NCI-H774 (cell line): Measurements from ENCODE around the gene PEX7.
"Not testable (repeated sequence)": the region's sequence is repeated elsewhere in the genome, so short reads cannot be mapped to it uniquely, and the experiment has no call there.

Source experiments
- DNase-seq: peaks from one replicate; lab custom pipeline; 2025; lab: John Stamatoyannopoulos, UW

Gene PEX7, protein sequence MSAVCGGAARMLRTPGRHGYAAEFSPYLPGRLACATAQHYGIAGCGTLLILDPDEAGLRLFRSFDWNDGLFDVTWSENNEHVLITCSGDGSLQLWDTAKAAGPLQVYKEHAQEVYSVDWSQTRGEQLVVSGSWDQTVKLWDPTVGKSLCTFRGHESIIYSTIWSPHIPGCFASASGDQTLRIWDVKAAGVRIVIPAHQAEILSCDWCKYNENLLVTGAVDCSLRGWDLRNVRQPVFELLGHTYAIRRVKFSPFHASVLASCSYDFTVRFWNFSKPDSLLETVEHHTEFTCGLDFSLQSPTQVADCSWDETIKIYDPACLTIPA

DNA sequence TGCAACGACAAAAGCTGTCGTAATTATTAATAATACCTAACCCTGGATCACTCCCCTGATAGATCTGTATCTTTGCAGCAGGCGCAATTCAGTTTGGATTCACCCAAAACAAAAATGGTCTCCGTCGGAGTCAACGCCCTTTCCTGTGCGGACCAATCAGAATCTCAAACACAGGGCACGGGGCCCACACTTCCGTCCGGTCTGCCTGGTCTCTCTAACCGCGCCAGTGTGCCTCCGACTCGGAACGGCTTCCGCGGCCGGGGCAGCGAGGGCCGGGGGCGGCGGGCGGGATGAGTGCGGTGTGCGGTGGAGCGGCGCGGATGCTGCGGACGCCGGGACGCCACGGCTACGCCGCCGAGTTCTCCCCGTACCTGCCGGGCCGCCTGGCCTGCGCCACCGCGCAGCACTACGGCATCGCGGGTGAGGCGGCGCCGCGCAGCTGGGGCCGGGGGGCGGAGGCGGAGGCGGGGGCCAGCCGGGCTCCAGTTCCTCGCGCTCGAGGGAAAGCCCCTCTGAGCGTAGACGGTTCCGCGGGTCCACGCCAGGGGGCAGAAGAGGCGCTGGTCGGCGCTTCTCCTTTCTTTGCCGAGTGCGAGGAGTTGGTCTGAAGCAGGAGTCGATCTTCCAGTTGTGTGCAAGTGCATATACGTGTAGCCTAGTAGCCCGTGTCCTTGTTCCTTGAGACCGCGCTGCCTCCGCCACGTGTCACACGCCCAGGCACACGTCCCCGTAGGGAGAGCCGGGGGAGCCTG lies at the start of gene PEX7:
Gene PEX7 (plus strand): TSS at position 217 of the 752 bp plus-strand sequence. CDS start 74 bp downstream, at position 291.
- peak; percentile 91 for DNase-seq

DNA sequence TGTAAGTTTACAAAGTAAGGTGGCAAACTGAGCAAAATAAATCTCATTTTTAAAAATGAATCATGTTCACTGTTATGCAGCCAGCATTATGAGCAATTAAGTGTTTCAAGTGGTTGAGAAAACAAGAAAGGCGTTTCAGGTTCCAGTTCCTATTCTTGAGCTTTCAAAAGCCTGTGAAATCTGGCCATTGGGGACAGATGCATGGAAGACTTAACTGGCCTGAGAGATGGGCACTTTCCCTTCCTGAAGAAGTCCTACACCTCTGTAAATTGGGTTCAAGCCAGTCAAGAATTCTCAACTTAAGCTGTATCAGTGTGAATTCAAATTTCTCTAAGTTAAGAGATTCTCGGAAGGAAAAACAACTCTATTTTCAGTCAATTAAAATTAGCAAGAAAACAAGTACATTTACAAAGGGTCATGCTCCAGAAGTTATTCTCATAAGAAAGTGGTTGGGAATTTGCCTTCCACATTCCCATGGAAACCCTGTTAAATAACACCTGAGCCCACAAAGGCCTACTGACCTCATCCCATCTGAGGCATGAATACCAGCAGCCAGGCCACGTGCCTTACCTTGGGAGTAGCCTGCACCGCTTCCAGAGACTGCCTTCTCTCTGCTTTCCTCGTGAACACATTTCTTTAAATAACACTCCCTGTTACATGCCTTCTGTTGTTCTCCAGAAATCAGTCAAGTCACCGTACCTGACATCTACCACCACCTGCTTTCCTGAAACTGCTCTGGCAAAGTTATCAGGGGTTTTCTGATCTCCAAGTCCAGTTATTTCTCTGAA lies 49.5 kb upstream of the PEX7 start:
- DNase-seq, result peak; percentile 26

DNA sequence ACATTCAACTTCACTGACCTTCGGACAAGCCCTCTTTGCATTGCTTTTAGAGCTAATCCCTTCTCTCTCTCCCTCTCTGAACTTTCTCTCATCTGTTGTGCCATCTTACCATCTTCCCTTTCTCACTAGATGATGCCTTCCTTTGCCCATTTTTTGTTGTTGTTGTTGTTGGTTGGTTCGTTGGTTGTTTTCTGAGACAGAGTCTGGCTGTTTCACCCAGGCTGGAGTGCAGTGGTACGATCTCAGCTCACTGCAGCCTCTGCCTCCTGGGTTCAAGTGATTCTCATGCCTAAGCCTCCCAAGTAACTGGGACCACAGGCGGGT lies 49.0 kb upstream of the PEX7 start:
- no peak for DNase-seq

- DNase-seq, result no peak
These were observed 48.0 kb upstream of the PEX7 start for GRCh38 chr6:136774228-136775041.

DNA sequence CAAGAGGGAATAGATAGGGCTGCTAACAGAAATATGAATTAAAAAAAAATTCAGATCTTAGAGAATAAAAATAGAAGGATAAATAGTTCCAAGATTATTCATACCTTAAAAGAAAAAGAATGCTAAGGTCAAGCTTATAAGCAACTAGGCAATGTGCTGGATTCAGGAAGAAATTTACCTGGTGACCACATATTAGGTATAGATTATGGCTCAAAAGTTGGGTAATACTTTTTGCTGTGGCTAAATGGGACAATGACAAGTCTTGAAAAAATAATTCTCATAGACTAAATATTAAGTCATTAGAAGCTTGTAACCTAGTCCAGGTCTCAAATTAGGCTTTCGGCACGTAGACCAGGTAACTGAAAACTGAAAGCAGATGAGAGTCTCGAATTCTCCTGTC lies 47.3 kb upstream of the PEX7 start:
- no peak for DNase-seq

GRCh38 chr6:136775548-136775947 lies 46.8 kb upstream of the PEX7 start:
- no peak for DNase-seq

GRCh38 chr6:136777651-136778050 lies 44.7 kb upstream of the PEX7 start:
- DNase-seq, result no peak

- no peak for DNase-seq
These were observed 42.7 kb upstream of the PEX7 start for GRCh38 chr6:136779682-136780081.

DNA sequence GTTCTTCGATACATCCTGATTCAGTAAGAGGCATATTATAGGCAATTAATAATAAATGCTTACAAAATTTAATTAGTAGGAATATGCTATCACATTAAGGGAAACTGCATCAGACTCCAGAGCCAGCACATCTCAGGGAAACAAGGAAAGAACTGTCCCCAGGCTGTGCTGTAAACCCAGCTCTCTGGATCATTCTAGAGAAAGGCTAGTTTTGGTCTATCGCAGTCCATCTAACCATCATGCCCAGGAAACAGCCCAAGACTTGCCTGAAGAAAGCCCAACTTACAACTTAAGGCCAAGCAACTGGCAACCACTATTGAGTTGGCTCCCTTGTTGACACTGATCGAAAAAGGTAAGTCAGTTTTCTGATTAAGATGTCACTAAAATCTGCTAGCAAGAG lies 41.4 kb upstream of the PEX7 start:
- DNase-seq, result no peak

- DNase-seq, result no peak
These were observed 40.2 kb upstream of the PEX7 start for GRCh38 chr6:136782021-136782770.

- no peak for DNase-seq
These were observed 39.4 kb upstream of the PEX7 start for GRCh38 chr6:136783021-136783420.

DNA sequence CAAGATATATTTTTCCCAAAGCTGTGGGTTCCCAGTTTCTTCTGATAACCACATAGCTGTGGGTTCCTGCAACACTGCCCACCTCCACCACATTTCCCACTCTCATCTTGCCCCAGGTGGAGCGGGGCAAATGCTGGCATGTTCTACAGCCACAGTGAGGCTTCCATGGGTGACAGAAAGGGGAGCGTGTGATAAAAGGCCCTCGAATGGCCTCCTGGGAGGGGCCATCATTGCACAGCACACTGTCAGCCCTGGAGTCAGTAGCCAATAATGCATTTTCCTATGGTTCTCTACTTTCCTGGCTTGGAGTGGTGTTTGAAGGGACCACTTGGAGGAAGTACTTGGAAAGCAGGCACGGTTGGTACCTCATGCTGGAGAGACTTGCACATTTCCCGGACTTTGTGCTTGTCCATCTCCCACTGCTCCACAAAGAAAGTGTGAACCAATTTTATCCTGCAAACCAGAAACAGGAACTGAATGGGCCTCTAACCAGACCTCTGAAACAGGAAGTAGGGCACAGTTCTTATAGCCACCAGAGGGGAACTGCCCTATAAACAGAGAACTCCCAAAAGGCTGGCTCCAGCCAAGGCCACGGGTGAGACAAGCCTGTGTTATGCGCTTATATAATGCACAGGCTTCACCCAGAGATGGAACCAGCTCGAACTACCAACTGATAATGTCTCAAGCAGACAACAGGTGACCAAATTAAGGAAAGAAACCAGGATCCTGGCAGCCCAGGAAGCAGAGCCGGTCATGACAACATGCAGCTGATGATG lies 38.7 kb upstream of the PEX7 start:
- DNase-seq, result no peak

- DNase-seq, result no peak
These were observed 38.1 kb upstream of the PEX7 start for GRCh38 chr6:136784271-136784664.

GRCh38 chr6:136784910-136785746 lies 37.3 kb upstream of the PEX7 start:
- no peak for DNase-seq

GRCh38 chr6:136786658-136787057 lies 35.7 kb upstream of the PEX7 start:
- DNase-seq, result no peak

DNA sequence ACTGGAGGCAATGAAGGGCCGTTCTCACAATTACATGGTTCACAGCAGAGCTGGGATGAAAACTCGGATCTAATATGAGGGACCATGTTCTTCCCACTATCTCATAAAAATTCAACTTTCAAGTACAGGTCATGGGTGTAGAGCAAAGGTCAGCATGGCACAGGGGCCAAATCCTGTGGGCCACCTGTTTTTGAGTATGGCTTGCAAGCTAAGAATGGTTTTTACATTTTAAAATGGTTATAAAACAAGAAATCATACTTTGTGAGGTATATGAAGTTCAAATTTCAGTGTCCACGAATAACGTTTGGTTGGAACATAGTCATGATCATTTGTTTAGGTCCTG lies 34.7 kb upstream of the PEX7 start:
- no peak for DNase-seq

- DNase-seq, result no peak
These were observed 34.1 kb upstream of the PEX7 start for GRCh38 chr6:136788069-136788902.

- DNase-seq, result not testable (repeated sequence)
These were observed 33.0 kb upstream of the PEX7 start for GRCh38 chr6:136789440-136789839.
